Measurements from ENCODE around the gene ITPRID2.

DNA sequence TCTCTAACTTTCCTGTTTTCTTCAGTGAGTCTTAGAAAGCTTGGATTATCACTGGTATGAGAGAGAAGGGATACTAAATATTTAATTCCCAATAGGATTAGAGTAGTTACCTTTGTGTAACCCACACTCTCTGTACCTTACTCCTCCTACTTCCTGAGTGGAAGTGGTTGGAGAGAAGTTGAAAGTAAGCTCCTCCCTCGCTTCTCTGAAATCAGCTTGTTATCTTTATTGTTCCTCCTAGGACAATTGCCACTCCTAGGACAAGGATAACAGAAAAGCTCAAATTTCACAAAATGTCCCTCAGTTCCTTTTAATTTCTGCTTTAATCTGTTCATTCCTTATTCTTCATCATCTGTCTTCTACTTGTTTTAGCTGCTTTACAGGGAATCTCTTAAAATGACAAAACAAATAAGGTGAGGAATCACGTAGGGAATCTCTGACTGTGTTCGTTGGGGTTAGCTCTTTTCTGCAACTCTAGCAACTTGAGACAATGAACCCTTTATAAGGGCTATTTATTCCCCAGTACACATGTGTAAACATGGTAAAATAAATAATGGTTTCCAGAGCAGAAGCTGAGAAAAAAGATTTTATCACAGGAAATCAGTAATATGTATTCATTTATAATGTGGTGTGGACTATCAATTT, 8.6 kb downstream of the ITPRID2 start:
- TF ChIP-seq, protein P1, sequence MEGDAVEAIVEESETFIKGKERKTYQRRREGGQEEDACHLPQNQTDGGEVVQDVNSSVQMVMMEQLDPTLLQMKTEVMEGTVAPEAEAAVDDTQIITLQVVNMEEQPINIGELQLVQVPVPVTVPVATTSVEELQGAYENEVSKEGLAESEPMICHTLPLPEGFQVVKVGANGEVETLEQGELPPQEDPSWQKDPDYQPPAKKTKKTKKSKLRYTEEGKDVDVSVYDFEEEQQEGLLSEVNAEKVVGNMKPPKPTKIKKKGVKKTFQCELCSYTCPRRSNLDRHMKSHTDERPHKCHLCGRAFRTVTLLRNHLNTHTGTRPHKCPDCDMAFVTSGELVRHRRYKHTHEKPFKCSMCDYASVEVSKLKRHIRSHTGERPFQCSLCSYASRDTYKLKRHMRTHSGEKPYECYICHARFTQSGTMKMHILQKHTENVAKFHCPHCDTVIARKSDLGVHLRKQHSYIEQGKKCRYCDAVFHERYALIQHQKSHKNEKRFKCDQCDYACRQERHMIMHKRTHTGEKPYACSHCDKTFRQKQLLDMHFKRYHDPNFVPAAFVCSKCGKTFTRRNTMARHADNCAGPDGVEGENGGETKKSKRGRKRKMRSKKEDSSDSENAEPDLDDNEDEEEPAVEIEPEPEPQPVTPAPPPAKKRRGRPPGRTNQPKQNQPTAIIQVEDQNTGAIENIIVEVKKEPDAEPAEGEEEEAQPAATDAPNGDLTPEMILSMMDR (IDR thresholded peaks at IDR 0.05): no peak
- no peak for TF ChIP-seq POLR2A (IDR thresholded peaks at IDR 0.05)

All from testis (tissue), 2 donors.